Mucosa of gallbladder (tissue), 1 donor: ENCODE results near the gene MIGA2. TPM values are rescaled to one million over a fixed set of nuclear protein-coding genes. Genes with fewer than 3 reads are reported as not detected.
"Not testable (repeated sequence)": the region's sequence is repeated elsewhere in the genome, so short reads cannot be mapped to it uniquely, and the experiment has no call there.

Source experiments
- DNase-seq: peaks from one replicate; pipeline ENCODE4 v3.0.0-alpha.2; 2020; ENCODE audit warnings: low spot score
- total RNA-seq: library from RNA; stranded (reverse); gene quantifications from one replicate; pipeline ENCODE4 v1.2.1, GENCODE V29; 2021
- donor health status: DM: no; HTN: no; CAD: no.

The MIGA2 gene, protein sequence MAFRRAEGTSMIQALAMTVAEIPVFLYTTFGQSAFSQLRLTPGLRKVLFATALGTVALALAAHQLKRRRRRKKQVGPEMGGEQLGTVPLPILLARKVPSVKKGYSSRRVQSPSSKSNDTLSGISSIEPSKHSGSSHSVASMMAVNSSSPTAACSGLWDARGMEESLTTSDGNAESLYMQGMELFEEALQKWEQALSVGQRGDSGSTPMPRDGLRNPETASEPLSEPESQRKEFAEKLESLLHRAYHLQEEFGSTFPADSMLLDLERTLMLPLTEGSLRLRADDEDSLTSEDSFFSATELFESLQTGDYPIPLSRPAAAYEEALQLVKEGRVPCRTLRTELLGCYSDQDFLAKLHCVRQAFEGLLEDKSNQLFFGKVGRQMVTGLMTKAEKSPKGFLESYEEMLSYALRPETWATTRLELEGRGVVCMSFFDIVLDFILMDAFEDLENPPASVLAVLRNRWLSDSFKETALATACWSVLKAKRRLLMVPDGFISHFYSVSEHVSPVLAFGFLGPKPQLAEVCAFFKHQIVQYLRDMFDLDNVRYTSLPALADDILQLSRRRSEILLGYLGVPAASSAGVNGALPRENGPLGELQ
- total RNA-seq, result 67.3 TPM

DNA sequence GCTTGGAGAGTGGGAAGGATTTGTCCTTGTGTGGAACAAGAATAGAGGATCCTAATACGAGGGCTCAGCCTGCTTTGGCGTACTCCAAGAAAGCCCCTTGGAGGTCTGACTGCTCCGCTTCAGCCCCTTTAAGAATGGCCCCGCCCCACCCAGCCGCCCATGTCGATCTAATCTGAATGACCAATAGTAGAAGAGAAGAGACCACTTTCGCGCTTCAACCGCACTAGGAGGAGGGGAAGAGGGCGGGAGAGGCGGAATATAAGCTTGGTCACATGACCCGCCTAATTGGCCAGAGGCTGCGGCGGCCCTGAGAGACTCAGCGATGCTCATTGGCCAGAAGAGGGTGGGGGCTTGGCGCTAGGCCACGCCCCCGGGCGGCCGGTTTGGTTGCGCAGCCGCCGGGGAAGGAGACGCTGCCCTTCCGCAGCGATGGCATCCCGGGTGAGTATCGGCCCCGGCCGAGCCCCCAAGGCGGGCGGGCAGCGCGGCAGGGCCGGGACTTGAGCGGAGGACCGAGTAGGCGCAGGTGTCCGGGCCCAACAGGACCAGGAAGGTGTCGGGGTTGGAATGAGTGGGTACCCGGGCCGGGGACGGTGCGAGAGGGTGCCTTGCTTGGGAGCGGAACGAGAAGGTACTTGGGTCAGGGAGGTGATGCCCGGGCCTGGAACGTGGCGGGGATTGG, at the start of gene MIGA2:
MIGA2 (plus strand) TSS at position 386 of the 682 bp plus-strand sequence. CDS start 3,969 bp downstream, outside the sequence.
- peak; percentile 99 for DNase-seq

DNA sequence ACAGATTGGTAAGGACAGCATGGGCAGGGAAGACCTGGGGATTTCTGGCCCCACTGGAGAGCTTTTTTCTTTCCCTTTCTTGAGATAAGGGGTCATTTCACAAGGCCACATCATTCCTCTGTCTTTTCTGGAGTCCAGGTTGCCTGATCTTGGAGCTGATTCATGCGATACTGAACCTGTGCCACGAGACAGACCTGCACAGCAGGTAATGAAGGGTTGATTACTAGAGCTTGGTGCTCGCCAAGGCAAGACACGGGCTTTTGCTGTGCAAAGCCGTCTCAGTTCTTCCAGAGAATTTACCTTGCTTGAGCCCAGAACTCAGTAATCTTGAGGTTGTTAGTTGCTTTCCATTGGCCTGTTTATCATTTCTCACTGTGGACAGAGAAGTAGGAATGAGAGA, 49.8 kb upstream of the MIGA2 start:
- DNase-seq, result no peak

DNA sequence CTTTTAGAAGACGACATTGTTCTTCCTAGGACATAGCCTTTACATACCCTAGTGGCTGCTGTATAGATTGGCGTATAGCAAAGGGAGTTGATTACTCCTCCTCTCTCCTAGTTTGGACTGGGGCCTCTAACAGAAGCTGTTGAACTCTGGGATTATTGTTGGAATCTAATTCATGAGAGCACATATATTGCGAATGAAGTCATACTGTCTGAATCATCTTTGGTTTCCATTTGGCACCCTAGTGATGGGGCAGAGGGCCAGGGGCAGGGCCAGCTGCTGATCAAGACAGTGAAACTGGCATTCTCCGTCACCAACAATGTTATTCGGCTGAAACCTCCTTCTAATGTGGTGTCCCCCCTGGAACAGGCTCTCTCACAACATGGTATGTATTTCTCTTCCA, 48.6 kb upstream of the MIGA2 start:
- no peak for DNase-seq

DNA sequence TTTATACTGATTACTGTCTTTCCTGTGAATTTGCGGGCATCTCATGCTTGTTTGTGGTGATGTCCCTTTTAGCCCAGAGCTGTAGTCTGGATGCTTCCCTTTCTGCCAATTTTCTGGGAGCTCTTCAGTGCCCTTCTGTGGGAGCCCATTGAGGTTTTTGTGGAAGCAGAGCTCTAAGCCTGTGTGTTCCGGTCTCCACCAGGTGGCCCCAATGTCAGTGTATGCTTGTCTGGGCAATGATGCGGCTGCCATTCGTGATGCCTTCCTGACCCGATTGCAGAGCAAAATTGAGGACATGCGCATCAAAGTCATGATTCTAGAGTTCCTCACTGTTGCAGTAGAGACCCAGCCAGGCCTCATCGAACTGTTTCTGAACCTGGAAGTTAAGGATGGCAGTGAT, 43.4 kb upstream of the MIGA2 start:
- no peak for DNase-seq

DNA sequence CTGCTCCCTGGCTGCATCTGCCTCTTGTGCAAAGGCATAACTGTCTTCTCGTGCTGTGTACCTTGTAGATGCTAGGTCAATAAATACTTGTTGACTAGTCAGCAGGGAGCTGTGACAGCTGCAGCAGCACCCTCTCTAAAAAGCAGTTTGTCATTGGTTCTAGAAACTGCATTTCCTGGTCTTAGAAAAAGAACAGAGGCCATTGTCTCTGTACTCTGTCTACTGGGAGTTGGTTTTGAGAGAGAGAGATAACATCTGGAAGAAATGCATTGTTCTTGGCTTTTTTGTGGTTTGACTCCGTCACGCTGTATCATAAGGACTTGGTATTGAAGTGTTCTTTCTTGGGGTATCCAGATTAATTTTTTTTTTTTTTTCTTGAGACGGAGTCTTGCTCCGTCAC, 40.6 kb upstream of the MIGA2 start:
- no peak for DNase-seq

DNA sequence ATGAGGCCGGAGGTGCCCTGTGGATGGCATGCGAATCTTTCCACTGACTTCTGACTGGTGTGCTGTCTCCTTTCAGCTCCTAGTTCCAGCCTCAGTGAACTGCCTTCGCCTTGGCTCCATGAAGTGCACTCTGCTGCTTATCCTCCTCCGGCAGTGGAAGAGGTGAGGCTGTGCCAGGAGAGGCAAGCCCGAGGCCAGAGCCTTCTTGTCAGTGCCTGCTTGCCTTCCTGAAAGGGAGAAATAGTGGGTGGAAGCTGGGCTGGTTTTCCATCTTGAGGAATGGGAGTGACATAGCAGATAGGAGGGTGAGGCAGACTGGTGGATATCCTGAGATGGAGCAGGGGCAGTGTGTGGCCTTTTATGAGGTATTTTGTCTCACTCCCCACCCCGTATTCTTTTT, 38.0 kb upstream of the MIGA2 start:
- no peak for DNase-seq

DNA sequence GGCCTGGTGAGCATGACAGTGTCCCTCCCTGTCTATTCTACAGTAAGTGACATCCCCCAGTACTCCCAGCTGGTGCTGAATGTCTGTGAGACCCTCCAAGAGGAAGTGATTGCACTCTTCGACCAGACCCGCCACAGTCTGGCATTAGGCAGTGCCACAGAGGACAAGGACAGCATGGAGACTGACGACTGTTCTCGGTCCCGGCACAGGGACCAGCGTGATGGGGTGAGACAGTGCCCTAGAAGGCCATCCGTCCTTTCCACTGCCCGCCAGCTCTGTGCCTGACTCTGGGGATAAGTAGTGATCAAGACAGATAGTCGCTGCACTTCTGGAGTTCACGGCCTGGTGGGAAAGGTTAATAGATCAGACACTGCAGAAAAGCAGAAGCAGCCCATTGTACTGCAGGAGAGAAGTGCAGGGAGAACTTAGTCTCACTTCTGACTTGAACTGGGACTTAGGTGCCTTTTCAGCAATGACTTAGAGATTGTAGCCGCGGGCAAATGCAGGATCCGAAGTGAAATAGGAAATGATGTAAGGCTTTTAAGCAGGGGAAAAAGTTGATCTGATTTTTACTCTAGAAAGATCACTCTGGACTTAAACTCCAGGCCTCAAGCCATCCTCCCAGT, 36.7 kb upstream of the MIGA2 start:
- DNase-seq, result no peak

DNA sequence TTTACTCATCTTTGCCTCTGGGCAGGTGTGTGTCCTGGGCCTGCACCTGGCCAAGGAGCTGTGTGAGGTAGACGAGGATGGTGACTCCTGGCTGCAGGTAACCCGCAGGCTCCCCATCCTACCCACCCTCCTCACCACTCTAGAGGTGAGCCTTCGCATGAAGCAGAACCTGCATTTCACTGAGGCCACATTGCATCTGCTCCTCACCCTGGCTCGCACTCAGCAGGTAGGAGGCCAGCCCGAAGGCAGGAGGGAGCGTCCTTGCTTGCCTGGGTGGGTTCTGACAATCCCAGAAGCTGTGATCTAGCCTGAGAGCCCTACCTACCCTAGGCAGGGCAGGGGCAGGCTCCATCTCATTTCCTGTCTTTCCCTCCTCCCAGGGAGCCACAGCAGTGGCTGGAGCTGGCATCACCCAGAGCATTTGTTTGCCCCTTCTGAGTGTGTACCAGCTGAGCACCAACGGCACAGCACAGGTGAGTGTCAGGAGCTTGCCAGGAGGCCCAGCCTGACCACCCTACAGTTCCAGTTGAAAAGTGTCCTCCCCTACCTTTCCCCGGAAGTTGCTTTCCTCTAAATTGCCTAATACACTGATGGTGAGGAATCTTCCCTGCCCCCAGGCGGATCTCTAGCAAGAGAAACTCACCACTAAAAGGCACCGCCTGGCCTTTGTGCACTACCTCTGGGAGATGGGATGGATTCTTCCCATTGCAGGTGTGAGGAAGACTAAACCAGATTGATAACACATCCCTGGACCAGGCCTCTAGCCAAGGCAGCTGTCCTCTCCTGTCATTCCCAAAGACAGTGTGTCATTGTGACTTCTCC, 34.7 kb upstream of the MIGA2 start:
- no peak for DNase-seq

DNA sequence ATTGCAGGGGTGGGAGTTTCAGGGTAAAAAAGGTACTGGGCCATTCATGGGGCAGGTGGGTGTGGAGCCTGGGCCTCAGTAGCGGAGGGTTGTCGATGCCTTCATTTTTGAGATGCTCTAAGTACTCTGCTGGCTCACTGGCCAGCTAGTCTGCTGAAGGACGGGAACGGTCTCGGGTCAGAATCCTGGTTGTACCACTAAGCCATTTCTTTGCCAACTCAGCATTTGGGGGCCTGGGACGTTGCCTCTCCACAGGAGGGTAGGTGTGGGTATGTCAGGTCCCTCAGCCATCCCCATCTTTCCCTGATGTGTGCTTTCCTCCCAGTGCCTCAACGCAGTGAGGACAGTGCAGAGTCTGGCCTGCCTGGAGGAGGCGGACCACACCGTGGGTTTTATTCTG, 33.4 kb upstream of the MIGA2 start:
- DNase-seq, result no peak

DNA sequence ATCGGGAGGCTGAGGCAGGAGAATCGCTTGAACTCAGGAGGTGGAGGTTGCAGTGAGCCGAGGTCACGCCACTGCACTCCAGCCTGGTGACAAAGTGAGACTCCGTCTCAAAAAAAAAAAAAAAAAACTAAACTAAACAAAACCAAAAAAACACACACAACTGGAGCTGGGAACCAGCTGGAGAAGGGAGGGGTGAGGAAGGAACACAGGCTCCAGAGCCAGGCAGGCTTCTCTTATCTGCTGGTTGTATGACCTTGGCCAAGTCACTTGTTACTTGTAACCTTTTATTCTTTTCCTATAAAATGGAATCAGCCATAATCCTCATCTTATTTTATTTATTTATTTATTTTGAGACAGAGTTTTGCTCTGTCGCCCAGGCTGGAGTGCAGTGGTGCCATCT, 32.3 kb upstream of the MIGA2 start:
- not testable (repeated sequence) for DNase-seq

DNA sequence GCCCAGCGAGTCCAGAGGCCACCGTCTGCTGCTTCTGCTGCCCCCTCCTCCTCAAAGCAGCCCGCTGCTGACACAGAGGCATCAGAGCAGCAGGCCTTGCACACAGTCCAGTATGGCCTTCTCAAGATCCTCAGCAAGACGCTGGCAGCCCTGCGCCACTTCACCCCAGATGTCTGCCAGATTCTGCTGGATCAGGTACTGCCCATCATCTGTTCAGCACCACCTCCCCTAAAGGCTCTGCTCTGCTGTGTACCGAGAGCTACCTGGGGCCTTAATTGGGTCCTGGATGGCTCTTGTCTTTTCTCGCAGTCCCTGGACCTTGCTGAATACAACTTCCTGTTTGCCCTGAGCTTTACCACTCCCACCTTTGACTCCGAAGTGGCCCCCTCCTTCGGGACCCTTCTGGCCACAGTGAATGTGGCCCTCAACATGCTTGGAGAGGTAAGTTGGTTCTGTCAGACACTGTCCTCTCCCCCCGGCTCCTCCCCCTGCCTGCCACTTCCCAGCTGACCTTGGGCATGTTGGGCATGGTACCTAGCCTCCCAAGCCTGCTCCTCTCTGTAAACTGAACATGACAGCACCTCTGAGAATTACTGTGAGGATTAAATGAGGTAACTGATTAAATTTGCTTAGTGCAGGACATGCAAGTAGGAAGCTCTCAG, 31.0 kb upstream of the MIGA2 start:
- no peak for DNase-seq

DNA sequence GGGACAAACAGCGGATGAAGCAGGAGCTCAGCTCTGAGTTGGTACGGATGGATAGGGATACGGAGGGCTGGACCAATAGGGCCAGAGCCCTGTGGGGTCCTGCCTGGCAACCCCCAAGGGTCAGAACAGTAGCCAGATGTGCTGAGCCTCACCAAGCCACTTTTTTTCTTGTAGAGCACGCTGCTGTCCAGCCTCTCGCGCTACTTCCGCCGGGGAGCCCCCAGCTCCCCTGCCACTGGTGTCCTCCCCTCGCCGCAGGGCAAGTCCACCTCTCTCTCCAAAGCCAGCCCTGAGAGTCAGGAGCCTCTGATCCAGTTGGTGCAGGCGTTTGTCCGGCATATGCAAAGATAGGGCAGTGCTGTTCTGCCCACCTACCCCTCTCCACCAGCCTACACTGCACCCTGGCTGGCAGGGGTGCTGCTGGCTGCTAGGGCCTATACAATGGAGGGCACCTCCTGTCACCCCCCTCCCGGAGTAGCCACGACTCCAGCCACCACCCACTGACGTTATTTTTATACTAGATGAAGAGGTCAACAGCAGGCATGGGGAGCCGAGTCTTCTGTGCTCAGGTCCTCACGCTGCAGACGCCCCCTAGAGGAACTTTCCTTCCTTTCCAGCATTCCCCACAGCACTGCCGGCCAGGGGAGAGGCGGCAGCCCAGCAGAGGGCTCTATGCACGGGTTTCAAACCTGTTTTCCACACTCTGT, 29.9 kb upstream of the MIGA2 start:
- DNase-seq, result peak; percentile 65

DNA sequence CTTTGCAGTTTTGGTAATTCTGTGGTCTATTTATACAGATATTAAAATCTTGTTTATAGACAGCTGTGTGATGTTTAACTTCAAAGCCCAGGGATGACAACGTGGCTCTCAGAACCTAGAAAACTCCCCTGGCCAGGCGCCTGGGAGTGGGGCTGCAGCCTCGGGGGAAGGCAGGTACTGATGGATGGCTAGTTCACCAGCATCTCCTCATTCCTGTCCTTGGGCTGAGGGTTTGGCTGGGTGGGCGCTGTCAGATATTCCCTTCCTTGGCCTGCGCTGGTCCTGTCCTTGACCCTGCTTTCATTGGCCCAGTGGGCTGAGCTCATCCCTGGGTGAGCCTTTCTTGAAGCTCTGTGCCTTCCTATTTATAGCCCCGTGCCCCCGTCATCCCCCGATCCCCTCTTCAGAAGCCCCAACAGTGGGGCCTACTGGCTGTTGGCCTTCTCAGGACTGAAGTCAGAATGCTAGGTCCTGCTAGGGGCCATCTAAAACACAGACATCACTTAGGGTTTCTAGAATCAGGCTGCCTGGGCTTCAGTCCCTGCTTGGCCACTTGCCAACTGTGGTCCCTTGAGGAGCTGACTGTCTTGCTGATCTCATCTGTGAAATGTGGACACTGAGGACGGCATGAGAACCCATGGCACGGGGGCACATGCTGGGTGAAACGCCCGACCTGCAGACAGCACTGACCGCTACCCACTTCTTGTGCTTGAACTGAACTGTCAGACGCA, 29.2 kb upstream of the MIGA2 start:
- DNase-seq, result no peak

DNA sequence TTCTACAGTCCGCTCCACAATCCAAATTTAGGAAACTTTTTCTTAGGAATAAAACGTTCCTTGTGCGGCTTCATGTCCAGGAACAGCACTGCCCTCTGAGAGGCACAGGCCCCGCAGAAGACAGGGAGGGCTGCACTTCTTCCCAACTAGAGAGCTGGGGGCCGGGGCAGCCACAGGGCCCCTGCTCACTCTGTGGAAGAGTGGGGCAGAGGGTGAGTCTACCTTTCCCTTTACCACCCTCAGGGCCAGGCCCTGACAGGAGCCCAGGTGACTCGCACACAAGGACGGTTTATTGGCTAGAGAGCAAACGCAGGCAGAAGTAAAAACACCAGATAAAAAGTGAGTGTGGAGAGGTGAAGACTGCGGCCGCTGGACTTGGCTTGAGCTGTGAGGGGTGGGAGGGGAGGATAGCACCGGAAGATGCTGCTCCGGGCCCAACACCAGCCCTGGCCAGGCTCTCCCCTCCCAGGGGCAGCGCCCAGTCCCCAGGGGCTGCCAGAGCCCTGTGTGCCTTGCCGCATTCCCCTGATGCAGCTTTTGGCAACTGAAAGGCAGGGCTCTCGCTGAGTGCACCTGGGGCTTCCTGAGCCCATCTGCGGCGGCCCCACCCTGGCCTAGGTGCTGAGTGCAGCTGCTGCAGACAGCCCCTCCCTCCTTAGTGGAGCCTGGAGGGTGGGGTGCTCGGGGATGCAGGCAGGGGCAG, 28.5 kb upstream of the MIGA2 start:
- no peak for DNase-seq

DNA sequence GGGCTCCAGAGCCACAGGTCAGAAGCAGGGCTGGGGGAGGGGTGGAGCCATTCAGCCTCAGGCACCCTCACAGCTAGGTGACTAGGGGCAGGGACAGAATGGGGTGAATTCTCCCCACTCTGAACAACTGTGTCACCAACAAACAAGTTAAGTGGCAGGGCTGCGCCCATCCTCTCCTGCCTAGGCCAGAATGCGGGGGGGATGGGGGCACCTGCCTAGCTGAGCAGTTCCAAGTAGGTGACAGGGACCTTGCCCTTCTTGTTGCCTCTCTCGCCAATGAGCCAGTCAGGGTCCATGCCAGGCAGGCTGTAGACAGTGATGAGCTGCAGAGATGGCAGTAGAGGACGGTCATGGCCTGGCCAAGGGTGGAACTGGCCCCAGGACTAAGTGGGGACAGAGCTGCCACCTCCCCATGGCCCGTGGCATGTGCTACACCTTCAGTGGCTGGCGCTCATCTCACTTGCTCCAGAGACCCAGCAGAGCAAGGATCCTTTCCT, 27.9 kb upstream of the MIGA2 start:
- DNase-seq, result no peak

DNA sequence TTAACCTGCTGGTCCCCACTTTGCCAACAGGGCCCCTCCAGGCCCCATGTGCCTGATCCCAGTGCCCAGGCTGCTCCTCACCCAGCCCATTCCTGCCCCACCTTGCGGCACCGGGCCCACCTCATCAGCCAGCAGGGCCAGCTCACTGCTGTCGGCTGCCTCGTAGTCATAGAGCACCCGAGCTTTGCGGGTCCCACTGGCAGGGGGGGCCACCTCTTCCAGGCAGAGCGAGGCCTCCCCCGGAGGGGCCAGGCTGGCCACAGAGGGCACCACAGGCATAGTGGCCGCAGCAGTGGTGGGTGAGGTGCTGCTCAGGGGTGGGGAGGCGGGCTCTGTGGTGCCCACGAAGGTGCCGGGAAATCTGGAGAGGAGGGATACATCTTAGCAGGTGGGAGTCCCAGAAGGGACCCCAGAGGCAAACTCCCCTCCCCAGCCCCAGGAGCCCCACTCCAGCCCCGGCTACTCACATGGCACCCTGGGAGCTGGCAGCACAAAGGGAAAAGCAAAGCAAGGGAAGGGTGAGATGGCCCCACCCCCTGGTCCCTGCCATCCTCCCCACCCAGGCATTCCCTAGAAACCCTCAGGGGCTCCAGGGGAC, 27.3 kb upstream of the MIGA2 start:
- DNase-seq, result no peak

DNA sequence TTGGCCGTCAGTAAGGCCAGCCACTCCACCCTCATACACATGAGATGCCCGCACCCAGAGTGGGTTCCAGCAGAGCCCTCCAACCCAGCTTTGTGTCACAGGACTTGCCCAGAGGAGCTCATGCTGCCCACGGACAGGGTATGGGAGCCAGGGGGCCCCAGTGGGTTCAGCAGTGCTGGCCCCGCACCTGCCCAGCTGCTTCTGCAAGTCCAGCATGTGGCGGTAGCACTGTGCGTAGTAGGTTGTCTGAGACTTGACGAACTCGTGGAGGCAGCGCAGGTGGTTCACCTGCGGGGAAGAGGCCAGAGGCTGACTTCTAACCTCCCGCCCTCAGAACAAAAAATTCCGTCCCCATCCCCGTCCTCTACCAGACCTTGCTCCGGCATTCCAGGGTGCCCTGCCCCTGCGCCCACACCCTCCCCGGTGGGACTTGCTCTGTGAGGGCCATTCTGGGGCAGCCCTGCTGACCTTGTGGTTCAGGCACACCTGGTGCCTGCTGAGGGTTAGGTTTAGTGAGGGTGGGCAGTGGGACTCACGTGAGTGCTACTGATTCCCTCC, 26.8 kb upstream of the MIGA2 start:
- DNase-seq, result no peak
